D721Med (cell line): ENCODE results near the gene HIC1.

Experiments
- DNase-seq: peaks from one replicate; pipeline ENCODE4 v3.0.0; 2011; ENCODE audit warnings: low spot score; ENCODE audit not compliant: insufficient read length
- FAIRE-seq: peaks from 2 replicates; lab custom pipeline; 2011; peaks lifted over from hg19 to GRCh38; lab: Jason Lieb, UNC
- CTCF ChIP-seq: IDR thresholded peaks from 2 replicates; pipeline ENCODE4 v1.5.1; 2012; ENCODE audit warnings: mild to moderate bottlenecking, control low read depth; ENCODE audit not compliant: insufficient read depth; ENCODE audit errors: missing control alignments

The HIC1 gene

GRCh38 chr17:2089021-2089422, 34.1 kb downstream of the HIC1 start:
- no peak for TF ChIP-seq CTCF
- no peak for DNase-seq
- FAIRE-seq = no peak

- FAIRE-seq (no peak), DNase-seq (no peak)
- no peak for TF ChIP-seq CTCF
Measured at GRCh38 chr17:2090210-2090641, 35.3 kb downstream of the HIC1 start.

- TF ChIP-seq CTCF = no peak
- no peak for FAIRE-seq
- DNase-seq = no peak
Measured at GRCh38 chr17:2090804-2091534, 36.1 kb downstream of the HIC1 start.

- TF ChIP-seq CTCF = no peak
- FAIRE-seq = no peak
- DNase-seq = no peak
Measured at GRCh38 chr17:2092253-2092652, 37.4 kb downstream of the HIC1 start.

GRCh38 chr17:2093349-2093748, 38.4 kb downstream of the HIC1 start:
- DNase-seq (no peak), FAIRE-seq (no peak)
- no peak for TF ChIP-seq CTCF

GRCh38 chr17:2094891-2095535, 40.1 kb downstream of the HIC1 start:
- no peak for DNase-seq
- FAIRE-seq = no peak
- peak; percentile 44 for TF ChIP-seq CTCF

GRCh38 chr17:2095536-2095910, 40.6 kb downstream of the HIC1 start:
- FAIRE-seq = no peak
- TF ChIP-seq CTCF = no peak

More at GRCh38 chr17:2095536-2095910, 40.6 kb downstream of the HIC1 start:
- no peak for DNase-seq
